H9 (cell line): ENCODE results near the gene TAF12. TPM values are rescaled to one million over a fixed set of nuclear protein-coding genes. Genes with fewer than 3 reads are reported as not detected.
"Not testable (repeated sequence)": the region's sequence is repeated elsewhere in the genome, so short reads cannot be mapped to it uniquely, and the experiment has no call there.

Source experiments
- DNase-seq: peaks from one replicate; pipeline ENCODE4 v3.0.0-alpha.2; 2017
- H2AFZ ChIP-seq: one replicate; pipeline ENCODE4 v1.6.1; 2013; ENCODE audit warnings: mild to moderate bottlenecking, low read length, control low read depth, moderate library complexity
- H2AK5ac ChIP-seq: 2 replicates; pipeline ENCODE4 v1.6.1; 2013; ENCODE audit warnings: low read length, control low read depth, mixed read lengths; ENCODE audit not compliant: insufficient read length
- H2BK120ac ChIP-seq: one replicate; pipeline ENCODE4 v1.6.1; 2013; ENCODE audit warnings: low read depth, mild to moderate bottlenecking, low read length, control low read depth, inconsistent platforms; ENCODE audit not compliant: poor library complexity, severe bottlenecking
- H2BK12ac ChIP-seq: 2 replicates; pipeline ENCODE4 v1.6.1; 2013; ENCODE audit warnings: low read length, control low read depth, mixed read lengths, low read depth; ENCODE audit not compliant: insufficient read length
- H2BK15ac ChIP-seq: 2 replicates; pipeline ENCODE4 v1.6.1; 2013; ENCODE audit warnings: low read depth, low read length, control low read depth
- H2BK20ac ChIP-seq: one replicate; pipeline ENCODE4 v1.6.1; 2013; ENCODE audit warnings: low read depth, mild to moderate bottlenecking, low read length, control low read depth, inconsistent platforms; ENCODE audit not compliant: poor library complexity, severe bottlenecking
- H2BK5ac ChIP-seq: 2 replicates; pipeline ENCODE4 v1.6.1; 2013; ENCODE audit warnings: low read length, control low read depth, mixed read lengths; ENCODE audit not compliant: insufficient read length
- H3K14ac ChIP-seq: 2 replicates; pipeline ENCODE4 v1.6.1; 2013; ENCODE audit warnings: low read length, control low read depth; ENCODE audit not compliant: insufficient read depth
- H3K18ac ChIP-seq: 2 replicates; pipeline ENCODE4 v1.6.1; 2013; ENCODE audit warnings: low read depth, mild to moderate bottlenecking, mixed read lengths, low read length, control low read depth; ENCODE audit not compliant: insufficient read length
- H3K23ac ChIP-seq: 2 replicates; pipeline ENCODE4 v1.6.1; 2013; ENCODE audit warnings: low read length, control low read depth, mixed read lengths, low read depth; ENCODE audit not compliant: insufficient read length
- H3K23me2 ChIP-seq: 2 replicates; pipeline ENCODE4 v1.6.1; 2013; ENCODE audit warnings: low read depth, mild to moderate bottlenecking, mixed read lengths, low read length, control low read depth; ENCODE audit not compliant: insufficient read length, poor library complexity, severe bottlenecking
- H3K27ac ChIP-seq: 2 replicates; pipeline ENCODE4 v1.5.1; 2013; ENCODE audit warnings: low read length, control low read depth, mixed read lengths, low read depth; ENCODE audit not compliant: insufficient read length
- H3K27me3 ChIP-seq: 2 replicates; pipeline ENCODE4 v1.6.1; 2013; ENCODE audit warnings: low read length, control low read depth, inconsistent platforms; ENCODE audit not compliant: insufficient read depth
- H3K4ac ChIP-seq: 2 replicates; pipeline ENCODE4 v1.6.1; 2013; ENCODE audit warnings: low read depth, mild to moderate bottlenecking, control low read depth, inconsistent platforms, low read length, moderate library complexity
- H3K4me1 ChIP-seq: 2 replicates; pipeline ENCODE4 v1.6.1; 2013; ENCODE audit warnings: low read length, control low read depth, inconsistent platforms; ENCODE audit not compliant: insufficient read depth
- H3K4me2 ChIP-seq: 2 replicates; pipeline ENCODE4 v1.6.1; 2013; ENCODE audit warnings: low read length, control low read depth, mixed read lengths; ENCODE audit not compliant: insufficient read length, insufficient read depth
- H3K56ac ChIP-seq: 2 replicates; pipeline ENCODE4 v1.6.1; 2013; ENCODE audit warnings: low read depth, mild to moderate bottlenecking, mixed read lengths, low read length, control low read depth; ENCODE audit not compliant: insufficient read length
- H3K79me1 ChIP-seq: 2 replicates; pipeline ENCODE4 v1.6.1; 2013; ENCODE audit warnings: low read depth, mild to moderate bottlenecking, moderate library complexity, low read length, control low read depth, inconsistent platforms; ENCODE audit not compliant: insufficient read depth, poor library complexity, severe bottlenecking
- H3K79me2 ChIP-seq: 2 replicates; pipeline ENCODE4 v1.6.1; 2013; ENCODE audit warnings: low read length, control low read depth, inconsistent platforms; ENCODE audit not compliant: insufficient read depth
- H3K9ac ChIP-seq: 2 replicates; pipeline ENCODE4 v1.6.1; 2013; ENCODE audit warnings: low read length, control low read depth, mixed read lengths; ENCODE audit not compliant: insufficient read length; ENCODE audit errors: extremely low read depth
- H3K9me3 ChIP-seq: one replicate; pipeline ENCODE4 v1.6.1; 2013; ENCODE audit warnings: low read depth, low read length, inconsistent platforms; ENCODE audit not compliant: control insufficient read depth
- H3T11ph ChIP-seq: one replicate; pipeline ENCODE4 v1.6.1; 2013; ENCODE audit warnings: mild to moderate bottlenecking, low read length, control low read depth, inconsistent platforms
- H4K20me1 ChIP-seq: one replicate; pipeline ENCODE4 v1.6.1; 2013; ENCODE audit not compliant: control insufficient read depth, insufficient read length, insufficient read depth
- H4K5ac ChIP-seq: 2 replicates; pipeline ENCODE4 v1.6.1; 2013; ENCODE audit warnings: low read depth, mild to moderate bottlenecking, mixed read lengths, low read length, control low read depth; ENCODE audit not compliant: insufficient read length
- H4K8ac ChIP-seq: replicated peaks from 2 replicates; pipeline ENCODE4 v1.6.1; 2013; ENCODE audit warnings: low read length, control low read depth, mixed read lengths, low read depth; ENCODE audit not compliant: insufficient read length
- H4K91ac ChIP-seq: 2 replicates; pipeline ENCODE4 v1.6.1; 2013; ENCODE audit warnings: low read depth, mild to moderate bottlenecking, moderate library complexity, mixed read lengths, low read length, control low read depth; ENCODE audit not compliant: insufficient read length
- H3K27ac Mint-ChIP-seq, 3 experiments: 2 replicates in 2 of 3; 3 replicates in 1 of 3; pipeline ENCODE4 v1.8.0; 2020 to 2021; ENCODE audit warnings: mixed read lengths in 3 of 3, mild to moderate bottlenecking in 1 of 3, moderate library complexity in 1 of 3
- H3K27me3 Mint-ChIP-seq: 2 replicates; pipeline ENCODE4 v1.8.0; 2021; ENCODE audit warnings: low read depth, mild to moderate bottlenecking, moderate library complexity, mixed read lengths
- H3K36me3 Mint-ChIP-seq, 3 experiments: 2 replicates in 2 of 3; 3 replicates in 1 of 3; pipeline ENCODE4 v1.8.0; 2020 to 2021; ENCODE audit warnings: low read depth in 3 of 3, mixed read lengths in 3 of 3; ENCODE audit not compliant: insufficient read depth in 1 of 3
- H3K4me1 Mint-ChIP-seq, 2 experiments: 2 replicates each; pipeline ENCODE4 v1.8.0; 2020; ENCODE audit warnings: mixed read lengths in 2 of 2
- H3K4me3 Mint-ChIP-seq, 2 experiments: 2 replicates in 1 of 2; 3 replicates in 1 of 2; pipeline ENCODE4 v1.8.0; 2020 to 2021; ENCODE audit warnings: mild to moderate bottlenecking in 2 of 2, mixed read lengths in 2 of 2, moderate library complexity in 1 of 2
- H3K9me3 Mint-ChIP-seq, 2 experiments: 2 replicates in 1 of 2; 3 replicates in 1 of 2; pipeline ENCODE4 v1.8.0; 2020; ENCODE audit warnings: mild to moderate bottlenecking in 2 of 2, mixed read lengths in 2 of 2, moderate library complexity in 1 of 2
- WGBS: extraction: QIAGEN DNeasy Blood & Tissue Kit; methylation state at CpG from one replicate; pipeline ENCODE4 v1.1.7; 2013; ENCODE audit warnings: missing lambda C conversion rate, low lambda C conversion rate, mixed read lengths; ENCODE audit not compliant: insufficient read length; ENCODE audit errors: extremely low coverage; 5-methylcytosine and 5-hydroxymethylcytosine counted together
- total RNA-seq: library from RNA; stranded (reverse); gene quantifications from 2 replicates; pipeline ENCODE4 v1.2.1, GENCODE V29; 2021
- TF ChIP-seq, protein P1 (sequence below): fragments of 200-600 bp; sonication (generic); conservative IDR thresholded peaks from 3 replicates; pipeline ENCODE4 v1.8.0; 2021; ENCODE audit warnings: antibody characterized with exemption, mild to moderate bottlenecking

TAF12 gene
- total RNA-seq, 1 experiment from 2014 or later = 22.1 TPM

GRCh38 chr1:28646040-28646439 lies 3.2 kb upstream of the TAF12 start:
- no peaks in the 10 kb centered on the region; a peak in 2 of 5 replicates for H3K9me3 Mint-ChIP-seq
- 0 out of 7 replicates have a peak, but pooled peaks cover 0 to 4% (median 0%) of the 10 kb centered on the region in 3 experiments for H3K36me3 Mint-ChIP-seq
- Histone ChIP-seq H3K9ac (no peak overlapping the region), H3K4me2 (no peak overlapping the region), H2BK120ac (no peak overlapping the region), H3K79me2 (no peaks in the 10 kb centered on the region; the same call in 1 of the 2 replicates), H4K91ac (no peak overlapping the region), H3K9me3 (no peaks in the 10 kb centered on the region), H4K20me1 (no peaks in the 10 kb centered on the region), H2AK5ac (no peak overlapping the region), H3K18ac (no peak overlapping the region), H3K79me1 (no peaks in the 10 kb centered on the region), H3K27me3 (no peaks in the 10 kb centered on the region), H3K23me2 (peaks cover 23% of the 10 kb centered on the region), H4K8ac (no peak overlapping the region), H2AFZ (no peak overlapping the region), H3T11ph (no peak overlapping the region), H3K4me1 (no peaks in the 10 kb centered on the region; the same call in 1 of the 2 replicates), H3K27ac (no peak overlapping the region), H4K5ac (no peak overlapping the region), H3K56ac (no peak overlapping the region), H2BK20ac (no peak overlapping the region), H2BK15ac (no peak overlapping the region), H3K4ac (no peak overlapping the region), H2BK5ac (no peak overlapping the region), H3K23ac (no peak overlapping the region), H3K14ac (no peak overlapping the region), H2BK12ac (no peak overlapping the region)
- TF ChIP-seq, protein P1, sequence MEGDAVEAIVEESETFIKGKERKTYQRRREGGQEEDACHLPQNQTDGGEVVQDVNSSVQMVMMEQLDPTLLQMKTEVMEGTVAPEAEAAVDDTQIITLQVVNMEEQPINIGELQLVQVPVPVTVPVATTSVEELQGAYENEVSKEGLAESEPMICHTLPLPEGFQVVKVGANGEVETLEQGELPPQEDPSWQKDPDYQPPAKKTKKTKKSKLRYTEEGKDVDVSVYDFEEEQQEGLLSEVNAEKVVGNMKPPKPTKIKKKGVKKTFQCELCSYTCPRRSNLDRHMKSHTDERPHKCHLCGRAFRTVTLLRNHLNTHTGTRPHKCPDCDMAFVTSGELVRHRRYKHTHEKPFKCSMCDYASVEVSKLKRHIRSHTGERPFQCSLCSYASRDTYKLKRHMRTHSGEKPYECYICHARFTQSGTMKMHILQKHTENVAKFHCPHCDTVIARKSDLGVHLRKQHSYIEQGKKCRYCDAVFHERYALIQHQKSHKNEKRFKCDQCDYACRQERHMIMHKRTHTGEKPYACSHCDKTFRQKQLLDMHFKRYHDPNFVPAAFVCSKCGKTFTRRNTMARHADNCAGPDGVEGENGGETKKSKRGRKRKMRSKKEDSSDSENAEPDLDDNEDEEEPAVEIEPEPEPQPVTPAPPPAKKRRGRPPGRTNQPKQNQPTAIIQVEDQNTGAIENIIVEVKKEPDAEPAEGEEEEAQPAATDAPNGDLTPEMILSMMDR = no peak
- no peak overlapping the region for H3K4me3 Mint-ChIP-seq
- no CpG with 5 or more reads among the region's 1 CpG for WGBS
- H3K27ac Mint-ChIP-seq = peak overlapping the region in 1 of 3 experiments; percentile 64; a peak in 2 of 7 replicates
- no peak for DNase-seq
- H3K27me3 Mint-ChIP-seq = no peaks in the 10 kb centered on the region
- peaks cover 18 to 32% of the 10 kb centered on the region in 2 experiments for H3K4me1 Mint-ChIP-seq

- H3K23me2 ChIP-seq = peaks cover 23% of the 10 kb centered on the region
- H3K79me2 ChIP-seq, H4K20me1 ChIP-seq, H2BK15ac ChIP-seq, H4K91ac ChIP-seq, H2BK20ac ChIP-seq, H3K4ac ChIP-seq, H2BK5ac ChIP-seq, H3T11ph ChIP-seq, H3K36me3 Mint-ChIP-seq, DNase-seq, H3K9me3 Mint-ChIP-seq, H3K9me3 ChIP-seq, H3K27ac ChIP-seq, H4K8ac ChIP-seq, H3K79me1 ChIP-seq, H2AFZ ChIP-seq, H3K18ac ChIP-seq, H2BK120ac ChIP-seq, H3K4me1 ChIP-seq, H2BK12ac ChIP-seq, H3K27me3 ChIP-seq, H3K4me2 ChIP-seq, H3K27ac Mint-ChIP-seq, H3K14ac ChIP-seq, H3K9ac ChIP-seq, H3K4me3 Mint-ChIP-seq, H3K23ac ChIP-seq, H3K27me3 Mint-ChIP-seq, H3K56ac ChIP-seq, H4K5ac ChIP-seq, H2AK5ac ChIP-seq: not testable (repeated sequence)
- H3K4me1 Mint-ChIP-seq = peaks cover 18 to 32% of the 10 kb centered on the region in 2 experiments
- no CpG with 5 or more reads among the region's 11 CpGs for WGBS
Measured at GRCh38 chr1:28645406-28645805, 2.5 kb upstream of the TAF12 start.
